Right lung (tissue), 5 donors: ENCODE data around the gene C1orf116. TPM values are rescaled to one million over a fixed set of nuclear protein-coding genes. Genes with fewer than 3 reads are reported as not detected.

Experiments
- DNase-seq, 2 donors: peaks; one replicate each; pipeline ENCODE4 v3.0.0-alpha.2; 2013
- polyA plus RNA-seq, 5 donors: library from polyadenylated mRNA; unstranded; fragments of 120-200 nt; gene quantifications; one replicate each; pipeline versions ENCODE4 v1.2.1 to v1.2.3, GENCODE V29; 2013; ENCODE audit warnings: inconsistent platforms in 1 of 5, low replicate concordance in 1 of 5; ENCODE audit not compliant: insufficient read length in 5 of 5, insufficient read depth in 1 of 5

C1orf116 gene
- polyA plus RNA-seq, 5 donors: 29.2 to 62.5 (median 36.6) TPM

GRCh38 chr1:207001492-207002245, 30.9 kb downstream of the C1orf116 start:
- no peak for DNase-seq

- DNase-seq: no peak
Measured at GRCh38 chr1:207000651-207001291, 31.8 kb downstream of the C1orf116 start.

GRCh38 chr1:206998816-206999215, 33.7 kb downstream of the C1orf116 start:
- DNase-seq: no peak

GRCh38 chr1:206992790-206993189, 39.8 kb downstream of the C1orf116 start:
- no peak for DNase-seq

GRCh38 chr1:206987873-206988272, 44.7 kb downstream of the C1orf116 start:
- no peak for DNase-seq

GRCh38 chr1:206986885-206987284, 45.7 kb downstream of the C1orf116 start:
- no peak for DNase-seq

GRCh38 chr1:206986402-206986801, 46.2 kb downstream of the C1orf116 start:
- no peak for DNase-seq

- DNase-seq: no peak
Measured at GRCh38 chr1:206985162-206985749, 47.3 kb downstream of the C1orf116 start.

- peak in 1 of 2 donors; percentile 36 for DNase-seq
Measured at GRCh38 chr1:206982216-206982615, 50.3 kb downstream of the C1orf116 start.

GRCh38 chr1:206979379-206980043, 53.0 kb downstream of the C1orf116 start:
- DNase-seq: no peak

GRCh38 chr1:206978259-206978658, 54.3 kb downstream of the C1orf116 start:
- DNase-seq: no peak

- DNase-seq: no peak
Measured at GRCh38 chr1:206975306-206975705, 57.2 kb downstream of the C1orf116 start.

- no peak for DNase-seq
Measured at GRCh38 chr1:206974140-206974539, 58.4 kb downstream of the C1orf116 start.

- no peak for DNase-seq
Measured at GRCh38 chr1:206972728-206973127, 59.8 kb downstream of the C1orf116 start.

GRCh38 chr1:206971029-206971655, 61.4 kb downstream of the C1orf116 start:
- no peak for DNase-seq

- DNase-seq: no peak
Measured at GRCh38 chr1:206970446-206970845, 62.1 kb downstream of the C1orf116 start, which contains the start of gene FCAMR. TSS of gene FCAMR (minus strand) at chr1:206970460. CDS start at chr1:206970125, 335 bp downstream.

GRCh38 chr1:206969090-206969489, 63.5 kb downstream of the C1orf116 start:
- DNase-seq: no peak
